ENCODE results near the gene ZXDC. TPM values are rescaled to one million over a fixed set of nuclear protein-coding genes. Genes with fewer than 3 reads are reported as not detected.

ZXDC gene
- total and polyA plus RNA-seq, 7 donors, result 10.6 to 39.5 (median 30.3) TPM

DNA sequence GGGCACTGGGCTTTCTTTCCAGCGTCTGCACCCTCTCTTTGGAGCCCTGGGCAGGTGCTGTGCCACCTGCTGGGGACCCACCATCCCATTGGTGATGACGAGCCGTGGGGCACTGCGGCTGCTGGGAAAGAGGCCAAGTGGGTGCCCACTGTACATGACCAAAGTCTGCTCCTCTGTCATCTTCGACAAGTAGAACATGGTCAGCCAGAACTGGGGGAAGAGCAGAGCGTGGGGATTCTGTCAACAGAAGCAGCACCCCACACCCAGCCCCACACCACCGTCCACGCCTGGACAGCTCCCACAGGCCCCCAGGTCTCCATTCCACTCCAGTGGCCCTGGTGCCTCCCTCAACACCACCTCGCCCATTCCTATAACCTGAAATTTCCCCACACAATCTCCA is 32.2 kb upstream of the ZXDC start:
- WGBS, 3 donors, result 77 to 90% (median 77%) methylated on average over 6 to 9 of the region's 9 CpGs

DNA sequence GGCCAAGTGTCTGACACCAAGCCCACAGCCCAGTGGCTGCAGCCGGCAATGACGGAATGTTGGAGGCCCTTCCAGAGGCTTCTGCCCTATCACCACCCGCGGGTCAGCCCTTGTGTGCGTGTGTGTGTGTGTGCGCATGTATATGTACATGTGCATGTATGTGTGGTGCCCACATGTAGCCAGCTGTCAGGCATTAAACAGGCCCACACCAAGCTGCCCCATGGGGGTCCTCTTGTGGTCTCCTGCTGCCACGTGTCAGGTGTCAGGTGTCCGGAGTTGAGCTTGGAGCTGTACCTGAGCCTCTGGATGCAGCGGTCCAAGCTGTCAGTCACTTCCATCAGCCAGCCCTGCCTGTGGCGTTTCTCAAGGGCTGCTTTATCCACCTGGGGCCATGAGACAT is 28.0 kb upstream of the ZXDC start:
- no peaks in the 10 kb centered on the region for H3K9me3 ChIP-seq
- intact Hi-C loops (cut with DNase I), result no loop called here
- H3K27ac ChIP-seq, result no peak overlapping the region
- H3K27me3 ChIP-seq (ENCODE audit: insufficient read depth in 3 of 3, low read length in 2 of 3), result no peaks in the 10 kb centered on the region
- H3K36me3 ChIP-seq (ENCODE audit: insufficient read depth in 1 of 2, low read depth in 1 of 2), result no peaks in the 10 kb centered on the region
- H3K4me1 ChIP-seq, result no peaks in the 10 kb centered on the region
- 81 to 82% (median 82%) methylated on average over 10 of the region's 10 CpGs for WGBS, 3 donors
- DNase-seq (peak in 1 of 2 donors; percentile 7), ATAC-seq (no peak)
- no peak overlapping the region for H3K4me3 ChIP-seq
- TF ChIP-seq CTCF (IDR thresholded peaks at IDR 0.05), result no peak

More for the DNA sequence above, 32.2 kb upstream of the ZXDC start:
- Histone ChIP-seq H3K9me3 (no peaks in the 10 kb centered on the region), H3K36me3 (ENCODE audit: insufficient read depth in 1 of 2, low read depth in 1 of 2) (no peaks in the 10 kb centered on the region), H3K27ac (no peak overlapping the region), H3K27me3 (ENCODE audit: insufficient read depth in 3 of 3, low read length in 2 of 3) (no peaks in the 10 kb centered on the region), H3K4me1 (peaks cover 5% of the 10 kb centered on the region), H3K4me3 (no peak overlapping the region)
- peak; percentile 7 to 34 for DNase-seq
- no peak for ATAC-seq
- intact Hi-C loops (cut with DNase I), result no loop called here
- no peak for TF ChIP-seq CTCF (IDR thresholded peaks at IDR 0.05)

DNA sequence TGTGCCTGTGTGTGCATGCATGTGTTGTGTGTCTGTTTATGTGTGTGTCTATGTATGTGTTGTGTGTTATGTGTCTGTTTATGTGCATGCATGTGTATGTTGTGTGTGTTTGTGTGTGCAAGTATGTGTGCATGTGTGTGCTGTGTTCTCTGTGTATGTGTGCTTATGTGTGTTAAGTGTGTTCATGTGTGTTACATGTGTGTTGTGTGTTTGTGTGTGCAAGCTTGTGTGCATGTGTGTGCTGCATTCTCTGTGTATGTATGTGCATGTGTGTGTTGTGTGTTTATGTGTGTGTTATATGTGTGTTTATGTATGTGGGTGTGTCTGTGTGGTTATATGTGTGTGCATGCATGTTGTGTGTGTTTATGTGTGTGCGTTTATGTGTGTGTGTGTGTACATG is 27.0 kb upstream of the ZXDC start:
- no peak for TF ChIP-seq CTCF (IDR thresholded peaks at IDR 0.05)
- ATAC-seq (no peak), DNase-seq (no peak)
- Histone ChIP-seq H3K9me3 (no peaks in the 10 kb centered on the region), H3K4me3 (no peak overlapping the region), H3K27ac (no peak overlapping the region), H3K4me1 (no peaks in the 10 kb centered on the region), H3K27me3 (ENCODE audit: insufficient read depth in 3 of 3, low read length in 2 of 3) (no peaks in the 10 kb centered on the region), H3K36me3 (ENCODE audit: insufficient read depth in 1 of 2, low read depth in 1 of 2) (no peaks in the 10 kb centered on the region)
- intact Hi-C loops (cut with DNase I), result no loop called here
- WGBS, 3 donors, result 88 to 100% (median 90%) methylated on average over 1 of the region's 1 CpG

DNA sequence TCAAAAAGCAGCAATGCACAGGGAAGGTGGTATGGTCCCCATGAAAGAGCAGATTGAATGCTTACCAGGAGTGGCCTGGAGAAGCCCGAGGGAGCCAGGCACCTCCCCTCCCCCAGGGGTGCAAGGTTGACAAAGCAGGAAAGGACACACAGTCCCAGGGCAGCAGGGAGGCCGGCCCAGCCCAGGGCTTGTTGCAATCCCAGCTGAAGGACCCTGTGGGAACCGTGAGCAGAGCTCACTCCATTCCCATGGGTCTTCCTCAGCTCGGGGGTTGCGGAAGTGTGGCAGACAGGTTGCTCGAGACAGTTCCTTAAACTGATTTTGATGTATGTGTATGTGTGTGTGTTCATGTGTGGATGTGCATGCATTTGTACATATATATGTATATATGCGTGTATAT is 26.0 kb upstream of the ZXDC start:
- no peak for TF ChIP-seq CTCF (IDR thresholded peaks at IDR 0.05)
- Histone ChIP-seq H3K36me3 (ENCODE audit: insufficient read depth in 1 of 2, low read depth in 1 of 2) (no peaks in the 10 kb centered on the region), H3K27ac (no peak overlapping the region), H3K4me3 (no peak overlapping the region), H3K9me3 (no peaks in the 10 kb centered on the region), H3K4me1 (no peaks in the 10 kb centered on the region), H3K27me3 (ENCODE audit: insufficient read depth in 3 of 3, low read length in 2 of 3) (no peaks in the 10 kb centered on the region)
- DNase-seq (no peak), ATAC-seq (peak in 1 of 4 donors; percentile 36)
- 49 to 53% (median 52%) methylated on average over 7 of the region's 7 CpGs for WGBS, 3 donors
- intact Hi-C loops (cut with DNase I), result no loop called here

DNA sequence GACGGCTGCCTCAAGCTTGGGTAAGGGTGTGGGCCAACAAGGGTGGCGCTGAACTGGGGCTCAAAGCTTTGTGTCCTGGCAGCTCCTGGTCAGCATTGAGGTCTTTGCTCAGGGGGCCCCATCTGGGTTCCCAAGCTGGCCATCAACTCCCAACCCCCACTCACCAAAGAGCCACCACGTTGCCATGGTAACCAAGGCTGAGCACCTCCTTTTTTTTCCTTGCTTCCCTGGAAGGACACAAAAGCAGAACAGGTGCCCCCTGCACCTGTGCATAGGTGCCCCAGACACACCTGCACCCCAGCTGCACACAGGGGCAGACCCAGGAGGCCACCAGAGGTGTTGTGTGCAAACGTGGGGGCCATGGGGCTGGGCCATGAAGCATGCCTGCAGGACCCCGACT is 25.4 kb upstream of the ZXDC start:
- no peaks in the 10 kb centered on the region for H3K36me3 ChIP-seq (ENCODE audit: insufficient read depth in 1 of 2, low read depth in 1 of 2)
- DNase-seq (no peak), ATAC-seq (no peak)
- WGBS, 3 donors, result 71 to 81% (median 71%) methylated on average over 5 of the region's 5 CpGs
- no peak overlapping the region for H3K27ac ChIP-seq
- intact Hi-C loops (cut with DNase I), result no loop called here
- H3K4me1 ChIP-seq, result no peaks in the 10 kb centered on the region
- H3K9me3 ChIP-seq, result no peaks in the 10 kb centered on the region
- H3K27me3 ChIP-seq (ENCODE audit: insufficient read depth in 3 of 3, low read length in 2 of 3), result no peaks in the 10 kb centered on the region
- no peak overlapping the region for H3K4me3 ChIP-seq
- no peak for TF ChIP-seq CTCF (IDR thresholded peaks at IDR 0.05)

All from psoas muscle (tissue), 8 donors.